Esophagus muscularis mucosa (tissue), 3 donors: ENCODE data around the gene BCAS1.

ENCODE experiments used
- POLR2A ChIP-seq: fragments of 450-650 bp; IDR thresholded peaks from one replicate; pipeline ENCODE4 v1.6.1; 2017; ENCODE audit warnings: antibody characterized with exemption, moderate library complexity, mild to moderate bottlenecking, low read depth
- POLR2AphosphoS5 ChIP-seq, 2 donors: sonication (generic); formaldehyde crosslinking; IDR thresholded peaks; one replicate each; pipeline ENCODE4 v1.6.1; 2017; ENCODE audit warnings: antibody characterized with exemption in 2 of 2
- TF ChIP-seq, protein P1 (sequence below), 3 experiments: fragments of 200-600 bp in 2 of 3; fragments of 450-650 bp in 1 of 3; sonication (generic) in 2 of 3; IDR thresholded peaks; one replicate each; pipeline ENCODE4 v1.5.1; 2017 to 2019; ENCODE audit warnings: antibody characterized with exemption in 3 of 3, mild to moderate bottlenecking in 2 of 3, moderate library complexity in 1 of 3

DNA sequence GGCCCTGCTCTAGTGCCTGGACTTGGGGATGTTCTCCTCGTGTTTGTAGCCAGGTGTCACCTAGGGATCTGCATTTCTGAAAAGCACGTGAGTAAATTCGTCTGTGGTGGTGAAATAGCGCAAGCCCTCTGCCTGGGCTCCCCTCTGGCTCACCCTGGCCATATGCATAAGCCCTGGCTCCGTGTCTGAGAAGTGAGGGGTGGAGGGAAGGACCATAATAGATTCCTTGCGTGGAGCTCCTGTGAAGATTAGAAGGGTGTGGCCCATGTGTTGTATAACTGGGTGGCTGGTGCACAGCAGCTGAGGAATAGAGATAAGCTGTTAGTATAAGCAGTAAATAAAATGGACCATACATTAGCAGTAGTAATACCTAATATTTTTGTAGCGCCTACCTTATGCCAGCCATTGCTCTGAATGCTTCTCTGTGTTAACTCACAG, 4.8 kb downstream of the BCAS1 start:
- TF ChIP-seq, protein P1, sequence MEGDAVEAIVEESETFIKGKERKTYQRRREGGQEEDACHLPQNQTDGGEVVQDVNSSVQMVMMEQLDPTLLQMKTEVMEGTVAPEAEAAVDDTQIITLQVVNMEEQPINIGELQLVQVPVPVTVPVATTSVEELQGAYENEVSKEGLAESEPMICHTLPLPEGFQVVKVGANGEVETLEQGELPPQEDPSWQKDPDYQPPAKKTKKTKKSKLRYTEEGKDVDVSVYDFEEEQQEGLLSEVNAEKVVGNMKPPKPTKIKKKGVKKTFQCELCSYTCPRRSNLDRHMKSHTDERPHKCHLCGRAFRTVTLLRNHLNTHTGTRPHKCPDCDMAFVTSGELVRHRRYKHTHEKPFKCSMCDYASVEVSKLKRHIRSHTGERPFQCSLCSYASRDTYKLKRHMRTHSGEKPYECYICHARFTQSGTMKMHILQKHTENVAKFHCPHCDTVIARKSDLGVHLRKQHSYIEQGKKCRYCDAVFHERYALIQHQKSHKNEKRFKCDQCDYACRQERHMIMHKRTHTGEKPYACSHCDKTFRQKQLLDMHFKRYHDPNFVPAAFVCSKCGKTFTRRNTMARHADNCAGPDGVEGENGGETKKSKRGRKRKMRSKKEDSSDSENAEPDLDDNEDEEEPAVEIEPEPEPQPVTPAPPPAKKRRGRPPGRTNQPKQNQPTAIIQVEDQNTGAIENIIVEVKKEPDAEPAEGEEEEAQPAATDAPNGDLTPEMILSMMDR (IDR thresholded peaks at IDR 0.05) = no peak
- TF ChIP-seq POLR2A (no peak), POLR2AphosphoS5 (IDR thresholded peaks at IDR 0.05) (no peak)
